ENCODE results near the gene KRT3. TPM values are rescaled to one million over a fixed set of nuclear protein-coding genes. Genes with fewer than 3 reads are reported as not detected.

Gene KRT3
- total RNA-seq, 2 donors from 2014 or later = not detected

- intact Hi-C loops (cut with DNase I) = no loop called here
- H3K9me3 ChIP-seq = no peaks in the 10 kb centered on the region
- TF ChIP-seq POLR2A (IDR thresholded peaks at IDR 0.05) (no peak), CTCF (IDR thresholded peaks at IDR 0.05) (no peak), POLR2AphosphoS5 (IDR thresholded peaks at IDR 0.05) (no peak)
Observed at GRCh38 chr12:52782502-52782901, 13.4 kb downstream of the KRT3 start.

GRCh38 chr12:52781399-52782082 lies 14.4 kb downstream of the KRT3 start:
- TF ChIP-seq POLR2A (IDR thresholded peaks at IDR 0.05) (no peak), POLR2AphosphoS5 (IDR thresholded peaks at IDR 0.05) (no peak), CTCF (IDR thresholded peaks at IDR 0.05) (no peak)
- H3K27me3 ChIP-seq (replicated peaks; ENCODE audit: insufficient read depth) = peaks cover 4% of the 10 kb centered on the region
- H3K36me3 ChIP-seq = no peaks in the 10 kb centered on the region
- no peak for DNase-seq (ENCODE audit: low spot score)
- no peak overlapping the region for H3K4me3 ChIP-seq
- intact Hi-C loops (cut with DNase I) = no loop called here
- 88% methylated on average over 4 of the region's 4 CpGs for WGBS
- no peaks in the 10 kb centered on the region for H3K4me1 ChIP-seq (replicated peaks)
- H3K9me3 ChIP-seq = no peaks in the 10 kb centered on the region
- no peak overlapping the region for H3K27ac ChIP-seq

More at GRCh38 chr12:52782502-52782901, 13.4 kb downstream of the KRT3 start:
- 92% methylated on average over 4 of the region's 4 CpGs for WGBS
- DNase-seq (ENCODE audit: low spot score) = no peak
- no peaks in the 10 kb centered on the region for H3K4me1 ChIP-seq (replicated peaks)
- no peak overlapping the region for H3K4me3 ChIP-seq
- no peaks in the 10 kb centered on the region for H3K36me3 ChIP-seq
- H3K27ac ChIP-seq = no peak overlapping the region
- peaks cover 4% of the 10 kb centered on the region for H3K27me3 ChIP-seq (replicated peaks; ENCODE audit: insufficient read depth)

- H3K27ac ChIP-seq = no peak overlapping the region
- intact Hi-C loops (cut with DNase I) = no loop called here
- no peaks in the 10 kb centered on the region for H3K4me1 ChIP-seq (replicated peaks)
- no peaks in the 10 kb centered on the region for H3K9me3 ChIP-seq
- H3K4me3 ChIP-seq = no peak overlapping the region
- no peak for DNase-seq (ENCODE audit: low spot score)
- peaks cover 2% of the 10 kb centered on the region for H3K27me3 ChIP-seq (replicated peaks; ENCODE audit: insufficient read depth)
- WGBS = 87% methylated on average over 6 of the region's 6 CpGs
- TF ChIP-seq CTCF (IDR thresholded peaks at IDR 0.05) (no peak), POLR2AphosphoS5 (IDR thresholded peaks at IDR 0.05) (no peak), POLR2A (IDR thresholded peaks at IDR 0.05) (no peak)
- H3K36me3 ChIP-seq = no peaks in the 10 kb centered on the region
Observed at GRCh38 chr12:52779914-52780313, 16.0 kb downstream of the KRT3 start.

GRCh38 chr12:52778833-52779232 lies 17.1 kb downstream of the KRT3 start:
- H3K27ac ChIP-seq = no peak overlapping the region
- no peak for DNase-seq (ENCODE audit: low spot score)
- peaks cover 2% of the 10 kb centered on the region for H3K27me3 ChIP-seq (replicated peaks; ENCODE audit: insufficient read depth)
- intact Hi-C loops (cut with DNase I) = no loop called here
- no peak overlapping the region for H3K4me3 ChIP-seq
- H3K9me3 ChIP-seq = no peaks in the 10 kb centered on the region
- H3K36me3 ChIP-seq = no peaks in the 10 kb centered on the region
- TF ChIP-seq POLR2AphosphoS5 (IDR thresholded peaks at IDR 0.05) (no peak), POLR2A (IDR thresholded peaks at IDR 0.05) (no peak), CTCF (IDR thresholded peaks at IDR 0.05) (no peak)
- WGBS = 93% methylated on average over 2 of the region's 2 CpGs
- no peaks in the 10 kb centered on the region for H3K4me1 ChIP-seq (replicated peaks)

- no peak overlapping the region for H3K4me3 ChIP-seq
- no peaks in the 10 kb centered on the region for H3K4me1 ChIP-seq (replicated peaks)
- DNase-seq (ENCODE audit: low spot score) = no peak
- intact Hi-C loops (cut with DNase I) = no loop called here
- H3K27ac ChIP-seq = no peak overlapping the region
- peaks cover 2% of the 10 kb centered on the region for H3K27me3 ChIP-seq (replicated peaks; ENCODE audit: insufficient read depth)
- no peaks in the 10 kb centered on the region for H3K36me3 ChIP-seq
- no peaks in the 10 kb centered on the region for H3K9me3 ChIP-seq
- TF ChIP-seq POLR2A (IDR thresholded peaks at IDR 0.05) = no peak
- no peak for TF ChIP-seq CTCF (IDR thresholded peaks at IDR 0.05)
- TF ChIP-seq POLR2AphosphoS5 (IDR thresholded peaks at IDR 0.05) = no peak
- WGBS = 87% methylated on average over 4 of the region's 4 CpGs
Observed at GRCh38 chr12:52777566-52777965, 18.4 kb downstream of the KRT3 start.
